ENCODE measurements around the gene FEN1.

The FEN1 gene

GRCh38 chr11:61747192-61747966 lies 45.3 kb upstream of the FEN1 start:
- no peak overlapping the region for H3K4me3 ChIP-seq (ENCODE audit: low read length)
- TF ChIP-seq CTCF (conservative IDR thresholded peaks at IDR 0.05; ENCODE audit: low read depth, low read length), result peak; percentile 91
- no peak for DNase-seq (ENCODE audit: low read depth)

GRCh38 chr11:61747967-61748285 lies 44.8 kb upstream of the FEN1 start:
- no peak for DNase-seq (ENCODE audit: low read depth)
- H3K4me3 ChIP-seq (ENCODE audit: low read length), result no peak overlapping the region
- TF ChIP-seq CTCF (conservative IDR thresholded peaks at IDR 0.05; ENCODE audit: low read depth, low read length), result no peak

GRCh38 chr11:61749591-61750217 lies 43.0 kb upstream of the FEN1 start:
- no peak for TF ChIP-seq CTCF (conservative IDR thresholded peaks at IDR 0.05; ENCODE audit: low read depth, low read length)
- no peak for DNase-seq (ENCODE audit: low read depth)
- no peak overlapping the region for H3K4me3 ChIP-seq (ENCODE audit: low read length)

- H3K4me3 ChIP-seq (ENCODE audit: low read length), result no peak overlapping the region
- no peak for DNase-seq (ENCODE audit: low read depth)
- no peak for TF ChIP-seq CTCF (conservative IDR thresholded peaks at IDR 0.05; ENCODE audit: low read depth, low read length)
Measured at GRCh38 chr11:61750631-61751273, 42.0 kb upstream of the FEN1 start.

GRCh38 chr11:61751384-61751783 lies 41.3 kb upstream of the FEN1 start:
- no peak for TF ChIP-seq CTCF (conservative IDR thresholded peaks at IDR 0.05; ENCODE audit: low read depth, low read length)
- no peak for DNase-seq (ENCODE audit: low read depth)
- H3K4me3 ChIP-seq (ENCODE audit: low read length), result no peak overlapping the region

- H3K4me3 ChIP-seq (ENCODE audit: low read length), result peak within 1 kb of the TSS; percentile 87
- no peak for DNase-seq (ENCODE audit: low read depth)
- TF ChIP-seq CTCF (conservative IDR thresholded peaks at IDR 0.05; ENCODE audit: low read depth, low read length), result peak; percentile 52
Measured at GRCh38 chr11:61752117-61752924, 40.4 kb upstream of the FEN1 start, which contains the start of gene MYRF. TSS of gene MYRF (plus strand) at chr11:61752636. CDS start at chr11:61752745, 109 bp downstream.
